HG02678 (cell line): ENCODE data around the gene GABBR2.
A peak's percentile ranks its signal among the peaks of the same experiment; 100 is the strongest.

Source experiments
- ATAC-seq: cut with Tn5 transposase; IDR thresholded peaks from one replicate; pipeline ENCODE4 v1.9.1; 2021; ENCODE audit warnings: mild to moderate bottlenecking, moderate library complexity; ENCODE audit not compliant: unreplicated experiment

GABBR2 gene

GRCh38 chr9:98381311-98382103 lies 327.2 kb downstream of the GABBR2 start:
- ATAC-seq, result peak; percentile 62

- peak; percentile 54 for ATAC-seq
These were observed 328.6 kb downstream of the GABBR2 start for GRCh38 chr9:98380065-98380681.

- ATAC-seq, result no peak
These were observed 329.2 kb downstream of the GABBR2 start for GRCh38 chr9:98379572-98379971.

DNA sequence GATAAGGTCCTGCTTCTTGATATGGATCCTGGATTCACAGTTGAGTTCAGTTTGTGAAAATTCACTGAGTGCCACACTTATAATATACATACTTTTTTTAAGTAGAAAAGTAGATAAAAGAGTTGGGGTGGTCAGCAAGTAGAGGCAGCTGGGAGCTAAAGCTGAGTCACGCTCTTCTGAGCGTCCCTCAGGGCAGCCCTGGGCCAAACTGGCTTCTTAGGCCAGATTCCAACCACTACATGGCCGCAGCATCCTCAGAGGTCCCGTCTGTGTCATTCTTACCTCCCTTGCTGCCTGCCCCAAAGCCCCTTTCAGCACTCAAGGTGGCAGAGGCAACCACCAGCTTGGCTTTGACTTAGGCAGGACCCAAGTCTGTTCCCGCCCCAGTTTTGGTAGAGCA lies 329.9 kb downstream of the GABBR2 start:
- ATAC-seq, result no peak

DNA sequence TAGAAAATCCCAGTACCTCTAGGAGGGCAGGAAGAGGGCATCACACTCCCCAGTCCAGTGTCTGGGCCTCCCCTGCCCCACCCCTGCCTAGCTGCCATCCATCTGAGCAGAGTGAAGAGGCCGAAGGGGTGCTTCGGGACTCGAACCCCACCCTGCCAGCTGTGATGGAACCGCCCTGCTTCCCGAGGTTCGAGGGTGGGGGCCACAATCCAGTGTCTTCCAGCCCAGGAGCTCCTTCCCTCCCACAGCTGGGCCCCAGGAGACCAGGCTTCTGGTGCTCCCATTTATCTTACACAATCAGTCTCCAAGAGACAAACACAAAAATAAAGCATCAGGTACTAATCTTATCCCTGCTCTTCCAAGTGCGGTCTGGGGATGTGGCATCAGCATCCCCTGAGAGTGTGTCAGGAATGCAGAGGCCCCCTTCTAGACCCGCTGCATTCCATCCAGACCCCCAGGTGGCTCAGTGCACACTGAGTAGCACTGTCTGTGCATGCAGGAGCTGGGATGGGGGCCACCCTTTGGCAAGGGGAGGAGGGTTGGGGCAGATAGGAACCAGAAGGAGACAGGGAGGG lies 330.4 kb downstream of the GABBR2 start:
- ATAC-seq, result no peak

DNA sequence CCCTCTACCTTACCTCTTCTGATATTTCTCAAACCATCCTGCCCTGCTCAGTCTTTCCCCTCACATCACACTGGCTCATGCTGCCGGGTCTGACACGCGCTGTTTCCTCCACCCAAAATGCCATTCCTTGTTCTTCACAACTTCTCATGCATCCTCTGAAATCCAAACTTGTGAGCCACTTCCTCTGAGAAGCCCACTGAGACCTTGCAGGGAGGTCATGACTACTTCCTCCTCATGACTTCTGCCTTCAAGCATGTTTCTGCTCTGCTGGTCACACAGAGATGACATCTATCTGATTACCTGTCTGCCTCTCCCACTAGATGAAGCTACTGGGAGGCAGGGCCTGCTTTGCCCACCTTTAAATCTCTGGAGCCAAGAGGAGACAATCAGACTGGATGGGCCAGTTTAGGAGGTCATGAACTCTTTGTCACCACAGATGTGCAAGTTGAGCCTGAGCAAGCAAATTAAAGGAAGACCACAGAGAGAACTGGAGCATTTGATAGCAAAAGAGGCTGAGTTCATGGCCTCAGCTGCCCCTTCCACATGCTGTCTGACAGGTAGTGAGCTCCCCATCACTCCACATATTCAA lies 333.5 kb downstream of the GABBR2 start:
- peak; percentile 59 for ATAC-seq

DNA sequence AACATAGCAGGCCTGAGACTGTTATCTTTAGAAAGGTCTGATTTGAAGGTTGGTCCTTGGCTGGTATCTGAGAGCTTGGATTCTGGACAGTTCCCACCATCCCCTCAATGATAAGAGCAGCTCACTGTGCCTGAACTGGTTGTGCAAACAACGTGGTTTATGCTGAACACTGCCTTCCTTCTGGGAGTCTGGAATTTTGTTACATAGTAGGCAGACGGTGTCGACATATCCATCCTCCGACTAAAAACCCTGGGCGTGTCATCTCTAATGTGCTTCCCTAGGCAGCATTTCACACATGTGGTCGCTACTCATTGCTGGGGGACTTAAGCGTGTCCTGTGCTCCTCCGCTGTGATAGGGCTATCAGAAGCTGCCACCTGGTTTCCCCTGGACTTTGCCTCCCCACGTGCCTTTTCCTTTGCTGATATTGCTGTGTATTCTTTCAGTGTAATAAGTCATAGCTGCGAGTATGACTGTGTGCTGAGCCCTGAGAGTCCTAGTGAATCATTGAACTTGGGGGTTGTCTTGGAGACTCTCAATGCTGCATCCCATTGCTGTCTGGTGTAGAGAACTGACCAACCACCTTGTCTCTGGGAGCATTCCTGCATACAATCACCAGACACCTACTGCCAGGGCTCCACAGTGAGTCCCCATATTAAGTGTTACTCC lies 334.2 kb downstream of the GABBR2 start:
- ATAC-seq, result no peak

DNA sequence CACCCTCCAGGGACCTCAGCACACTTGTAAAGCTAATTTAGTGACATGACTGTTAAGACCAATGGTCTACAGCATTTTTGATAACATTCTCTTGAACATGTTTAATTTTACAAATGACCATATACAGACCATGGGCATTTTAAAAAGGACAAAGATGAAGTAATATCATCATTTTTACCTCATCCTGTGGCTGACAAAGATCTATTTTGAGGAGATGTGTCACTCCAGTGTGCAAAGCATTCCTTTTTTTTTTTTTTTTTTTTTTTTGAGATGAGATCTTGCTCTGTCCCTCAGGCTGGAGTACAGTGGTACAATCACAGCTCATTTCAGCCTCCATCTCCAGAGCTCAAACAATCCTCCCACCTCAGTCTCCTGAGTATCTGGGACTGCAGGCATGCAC lies 335.1 kb downstream of the GABBR2 start:
- no peak for ATAC-seq

DNA sequence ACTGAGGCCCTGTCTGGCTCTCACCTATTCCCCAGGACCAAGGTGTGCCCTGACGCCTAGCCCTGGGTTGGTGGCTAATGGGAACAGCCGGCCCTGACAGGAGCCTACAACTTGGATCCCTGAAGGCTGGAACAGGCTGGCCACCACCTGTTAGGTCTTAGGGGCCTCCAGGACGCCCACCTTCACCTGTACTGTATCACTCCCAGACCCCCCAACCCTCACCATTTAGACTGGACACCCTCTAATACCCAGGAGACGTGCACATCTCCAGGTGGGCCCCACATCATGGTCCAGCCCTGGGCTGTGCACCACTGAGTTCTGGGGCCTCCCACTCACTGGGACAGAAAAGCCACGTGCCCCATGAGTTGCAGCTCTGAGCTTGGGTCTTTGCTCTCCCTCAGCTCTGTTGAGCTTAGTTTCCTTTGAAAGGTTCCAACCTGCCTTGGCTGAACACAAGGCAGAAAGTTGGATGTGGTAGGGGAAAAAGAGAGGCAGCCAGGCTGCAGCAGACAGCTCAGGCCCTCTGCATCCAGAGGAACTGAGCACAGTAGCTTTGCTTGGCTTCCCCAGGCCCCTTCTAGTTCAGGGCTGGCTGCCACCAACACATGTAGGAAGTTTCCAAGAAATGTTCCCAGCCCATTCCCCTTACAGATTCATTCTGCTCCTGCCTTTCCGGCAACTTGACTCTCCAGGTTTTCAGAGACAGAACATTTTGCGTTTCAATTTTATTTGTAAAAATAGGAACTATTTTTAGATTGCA lies 336.5 kb downstream of the GABBR2 start:
- no peak for ATAC-seq

DNA sequence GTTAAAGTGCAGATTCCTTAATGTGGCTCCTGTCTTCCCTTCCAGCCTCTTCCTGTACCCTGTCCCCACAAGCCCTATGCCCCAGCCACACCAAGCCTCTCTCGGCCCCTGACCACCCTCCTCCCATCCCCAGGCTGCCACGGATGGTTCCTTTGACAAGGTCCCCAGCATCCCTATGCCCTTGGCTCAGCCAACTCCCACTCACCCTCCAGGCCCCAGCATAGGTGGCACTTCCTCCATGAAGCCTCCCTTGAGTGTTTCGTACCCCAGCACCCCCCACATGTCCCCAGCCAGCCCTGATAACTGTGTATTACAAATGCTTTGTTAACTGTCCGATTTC lies 337.8 kb downstream of the GABBR2 start:
- ATAC-seq, result no peak

DNA sequence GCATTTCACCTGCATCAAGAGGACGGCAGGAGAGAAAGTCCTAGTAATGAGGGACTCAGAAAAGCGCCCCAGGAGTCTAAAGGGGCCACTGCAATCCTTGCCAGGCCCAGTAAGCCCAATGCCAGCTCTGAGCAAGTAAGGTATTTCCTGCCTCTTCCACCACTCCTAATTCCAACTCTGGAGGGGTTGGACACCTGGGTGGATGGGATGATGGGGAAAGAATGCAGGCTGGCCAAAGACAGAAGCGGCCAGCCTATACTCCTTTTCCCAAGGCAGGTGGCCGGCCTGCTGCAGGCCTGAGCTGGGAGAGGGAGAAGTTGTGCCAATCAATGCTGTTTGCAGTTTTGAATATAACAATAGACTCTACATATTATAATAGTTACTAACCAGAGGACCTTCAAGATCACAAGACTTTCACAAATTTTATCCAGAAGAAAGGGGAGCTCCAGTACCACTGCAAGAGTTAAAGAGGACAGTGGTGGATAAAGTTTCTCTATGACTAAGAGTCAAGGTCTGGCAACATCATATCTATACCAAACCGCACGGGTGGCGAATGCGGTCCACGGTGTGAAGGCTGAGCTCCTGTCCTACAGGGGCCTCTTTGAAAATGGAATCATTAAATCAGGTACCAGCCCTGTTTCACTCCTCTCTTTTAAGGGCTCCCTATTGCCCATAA lies 338.3 kb downstream of the GABBR2 start:
- ATAC-seq, result no peak

DNA sequence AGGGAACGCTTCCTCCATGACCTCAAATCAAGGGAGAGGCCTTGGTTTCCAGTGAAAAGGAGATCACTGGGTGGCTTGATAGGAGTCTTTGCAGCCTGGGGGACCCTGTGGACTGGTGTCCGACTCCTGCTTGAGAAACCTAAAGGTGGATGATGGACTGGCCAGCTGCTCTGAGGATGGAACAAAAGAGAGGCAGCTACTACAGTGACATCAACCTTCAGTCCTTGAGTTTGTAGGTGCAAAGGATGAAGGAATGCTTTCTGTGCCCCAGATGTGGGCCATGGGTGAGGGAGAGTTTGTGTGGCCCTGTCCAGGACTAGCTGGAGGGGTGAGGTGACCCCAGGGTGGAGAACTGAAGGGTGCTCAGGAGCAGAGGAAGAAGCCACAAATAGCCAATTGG lies 338.8 kb downstream of the GABBR2 start:
- ATAC-seq, result no peak

GRCh38 chr9:98369471-98369870 lies 339.3 kb downstream of the GABBR2 start:
- no peak for ATAC-seq

GRCh38 chr9:98369066-98369425 lies 339.7 kb downstream of the GABBR2 start:
- no peak for ATAC-seq

DNA sequence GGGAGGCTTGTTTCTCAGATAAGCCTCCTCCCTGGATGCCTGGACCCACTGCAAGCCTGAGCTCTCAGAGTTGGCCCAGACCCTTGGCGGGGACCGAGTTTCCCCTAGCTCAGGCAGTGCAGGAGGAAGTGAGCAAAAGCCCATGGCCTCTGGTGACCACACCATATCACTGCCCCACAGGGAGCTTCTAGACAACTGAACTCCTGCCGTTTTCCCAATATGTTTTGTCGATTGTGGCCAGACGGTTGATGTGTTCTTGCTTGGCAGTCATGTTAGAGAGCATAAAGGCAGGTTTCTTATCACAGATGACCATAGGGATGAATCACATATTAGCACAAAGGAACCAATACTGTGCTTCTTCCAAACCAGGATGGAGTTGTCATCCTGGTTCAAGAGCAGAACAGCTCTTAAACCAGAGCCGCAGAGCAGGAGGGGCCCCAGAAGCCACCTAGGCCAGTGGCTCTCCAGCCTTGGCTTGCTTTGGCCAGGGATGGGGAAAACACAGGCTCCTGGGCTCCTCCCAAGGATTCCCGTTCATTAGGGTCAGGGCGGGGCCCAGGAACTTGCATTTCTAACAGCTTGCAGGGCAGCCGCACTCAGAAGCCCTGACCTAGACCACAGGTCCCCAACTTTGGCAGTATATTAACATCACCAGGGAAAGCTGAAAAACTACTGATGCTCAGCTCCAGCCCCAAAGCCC lies 340.2 kb downstream of the GABBR2 start:
- ATAC-seq, result no peak

GRCh38 chr9:98367923-98368322 lies 340.8 kb downstream of the GABBR2 start:
- ATAC-seq, result no peak

DNA sequence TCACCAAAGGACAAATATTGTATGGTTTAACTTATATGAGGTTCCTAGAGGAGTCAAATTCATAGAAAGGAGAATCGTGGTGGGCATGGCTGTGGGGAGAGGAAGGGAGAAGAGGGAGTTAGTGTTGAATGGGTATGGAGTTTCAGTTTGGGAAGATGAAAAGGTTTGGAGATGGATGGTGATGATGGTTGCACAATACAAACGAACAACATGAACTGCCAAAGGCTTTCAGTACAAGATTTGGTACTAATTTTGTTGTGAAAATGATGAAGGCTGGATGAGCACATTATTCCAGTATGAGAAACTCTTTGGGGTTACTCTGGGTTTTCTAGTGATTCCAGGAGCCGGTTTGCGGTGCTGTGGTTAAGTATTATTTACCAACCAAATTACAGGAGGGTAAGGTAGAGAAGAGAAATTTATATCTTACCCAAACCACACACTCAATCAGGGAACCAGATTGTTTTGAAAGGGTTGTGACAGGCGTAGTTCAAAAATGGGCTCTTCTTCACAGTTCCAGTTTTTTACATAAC lies 341.3 kb downstream of the GABBR2 start:
- ATAC-seq, result no peak

- no peak for ATAC-seq
These were observed 343.0 kb downstream of the GABBR2 start for GRCh38 chr9:98365781-98366180.

DNA sequence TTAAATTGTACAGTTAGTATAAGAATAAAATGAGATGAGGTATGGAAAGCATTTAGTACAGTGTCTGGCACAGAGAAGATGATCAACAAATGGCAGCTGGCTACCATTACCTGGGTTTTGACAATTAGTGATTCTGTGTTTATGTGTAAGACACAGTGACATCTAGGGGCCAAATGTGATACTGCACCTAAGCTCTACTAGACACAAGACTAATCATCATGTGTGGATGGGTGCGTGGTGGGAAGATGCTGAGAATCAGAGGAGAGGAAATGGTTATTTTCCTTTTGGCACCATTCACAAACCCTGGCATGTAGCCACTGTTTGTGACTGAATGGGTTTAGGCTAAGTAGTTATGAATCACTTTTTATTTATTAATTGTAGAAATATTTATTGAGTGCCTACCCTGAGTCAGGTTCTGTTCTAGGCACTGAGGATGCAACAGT lies 343.5 kb downstream of the GABBR2 start:
- no peak for ATAC-seq
